Neuronal stem cell (in vitro differentiated cells): Measurements from ENCODE around the gene TRIP12.

ENCODE experiments used
- DNase-seq: peaks from one replicate; pipeline ENCODE4 v3.0.0-alpha.2; 2013; ENCODE audit warnings: low spot score
- H2AFZ ChIP-seq: one replicate; pipeline ENCODE4 v1.6.1; 2013; ENCODE audit warnings: mild to moderate bottlenecking, low read length, inconsistent platforms
- H2AK5ac ChIP-seq: 2 replicates; pipeline ENCODE4 v1.6.1; 2013; ENCODE audit warnings: low read depth, mild to moderate bottlenecking, inconsistent platforms, low read length, moderate library complexity, mixed read lengths
- H2BK120ac ChIP-seq: 2 replicates; pipeline ENCODE4 v1.6.1; 2013; ENCODE audit warnings: low read depth, mild to moderate bottlenecking, inconsistent platforms, low read length, moderate library complexity, mixed read lengths
- H2BK12ac ChIP-seq: one replicate; pipeline ENCODE4 v1.6.1; 2013; ENCODE audit warnings: low read length, inconsistent platforms
- H2BK15ac ChIP-seq: 2 replicates; pipeline ENCODE4 v1.6.1; 2013; ENCODE audit warnings: mild to moderate bottlenecking, low read length, inconsistent platforms, mixed read lengths
- H2BK5ac ChIP-seq: one replicate; pipeline ENCODE4 v1.6.1; 2013; ENCODE audit warnings: inconsistent platforms, mild to moderate bottlenecking, low read length, moderate library complexity
- H3K14ac ChIP-seq: one replicate; pipeline ENCODE4 v1.6.1; 2013; ENCODE audit warnings: low read length, inconsistent platforms
- H3K18ac ChIP-seq: 2 replicates; pipeline ENCODE4 v1.6.1; 2013; ENCODE audit warnings: low read length, inconsistent platforms
- H3K23ac ChIP-seq: 2 replicates; pipeline ENCODE4 v1.6.1; 2013; ENCODE audit warnings: low read depth, mild to moderate bottlenecking, mixed read lengths, low read length, inconsistent platforms; ENCODE audit not compliant: poor library complexity
- H3K27ac ChIP-seq: replicated peaks from 3 replicates; pipeline ENCODE4 v1.5.1; 2013; ENCODE audit warnings: low read length, inconsistent platforms
- H3K27me3 ChIP-seq, 3 experiments: 2 replicates each; pipeline ENCODE4 v1.6.1; 2013; ENCODE audit warnings: low read length in 3 of 3, mild to moderate bottlenecking in 2 of 3, inconsistent platforms in 1 of 3, low read depth in 1 of 3, mixed read lengths in 1 of 3, moderate library complexity in 1 of 3; ENCODE audit not compliant: control insufficient read depth in 3 of 3, insufficient read depth in 3 of 3
- H3K36me3 ChIP-seq, 2 donors: replicated peaks in 1 of 2; 2 replicates each; pipeline ENCODE4 v1.6.1; 2013; ENCODE audit warnings: low read length in 2 of 2; ENCODE audit not compliant: control insufficient read depth in 2 of 2, insufficient read depth in 2 of 2
- H3K4ac ChIP-seq: 2 replicates; pipeline ENCODE4 v1.6.1; 2013; ENCODE audit warnings: inconsistent platforms, mild to moderate bottlenecking, low read length, moderate library complexity
- H3K4me1 ChIP-seq, 2 donors: 1 replicate in 1 of 2; 2 replicates in 1 of 2; pipeline ENCODE4 v1.6.1; 2013; ENCODE audit warnings: low read length in 2 of 2, low read depth in 1 of 2; ENCODE audit not compliant: control insufficient read depth in 2 of 2, insufficient read depth in 1 of 2
- H3K4me2 ChIP-seq: one replicate; pipeline ENCODE4 v1.6.1; 2013; ENCODE audit warnings: mild to moderate bottlenecking, low read length, inconsistent platforms; ENCODE audit not compliant: insufficient read depth, poor library complexity, severe bottlenecking
- H3K4me3 ChIP-seq, 2 donors: 2 replicates each; pipeline ENCODE4 v1.5.1; 2013; ENCODE audit warnings: low read length in 2 of 2, mild to moderate bottlenecking in 2 of 2, inconsistent platforms in 1 of 2, moderate library complexity in 1 of 2
- H3K79me1 ChIP-seq: one replicate; pipeline ENCODE4 v1.6.1; 2013; ENCODE audit warnings: low read depth, mild to moderate bottlenecking, inconsistent platforms, low read length, moderate library complexity
- H3K9ac ChIP-seq: one replicate; pipeline ENCODE4 v1.6.1; 2013; ENCODE audit warnings: mild to moderate bottlenecking, low read depth, low read length, inconsistent platforms; ENCODE audit not compliant: poor library complexity
- H3K9me3 ChIP-seq, 2 donors: replicated peaks in 1 of 2; 2 replicates each; pipeline versions ENCODE3 to v1.6.1; 2013; ENCODE audit warnings: low read length in 2 of 2, mild to moderate bottlenecking in 2 of 2, inconsistent platforms in 1 of 2, low read depth in 1 of 2, mixed read lengths in 1 of 2, moderate library complexity in 1 of 2; ENCODE audit not compliant: control insufficient read depth in 2 of 2, insufficient read depth in 1 of 2
- H4K8ac ChIP-seq: one replicate; pipeline ENCODE4 v1.6.1; 2013; ENCODE audit warnings: low read depth, mild to moderate bottlenecking, inconsistent platforms, low read length, moderate library complexity
- H4K91ac ChIP-seq: one replicate; pipeline ENCODE4 v1.6.1; 2013; ENCODE audit warnings: low read length, low read depth, mild to moderate bottlenecking, inconsistent platforms; ENCODE audit not compliant: poor library complexity
- WGBS, 2 donors: extraction: QIAGEN DNeasy Blood & Tissue Kit; methylation state at CpG; one replicate each; pipeline ENCODE4 v1.1.7; 2013; ENCODE audit warnings: missing lambda C conversion rate in 2 of 2, mixed read lengths in 1 of 2; ENCODE audit not compliant: insufficient read length in 2 of 2, insufficient replicate concordance in 1 of 2; ENCODE audit errors: extremely low coverage in 2 of 2; 5-methylcytosine and 5-hydroxymethylcytosine counted together

TRIP12 gene

DNA sequence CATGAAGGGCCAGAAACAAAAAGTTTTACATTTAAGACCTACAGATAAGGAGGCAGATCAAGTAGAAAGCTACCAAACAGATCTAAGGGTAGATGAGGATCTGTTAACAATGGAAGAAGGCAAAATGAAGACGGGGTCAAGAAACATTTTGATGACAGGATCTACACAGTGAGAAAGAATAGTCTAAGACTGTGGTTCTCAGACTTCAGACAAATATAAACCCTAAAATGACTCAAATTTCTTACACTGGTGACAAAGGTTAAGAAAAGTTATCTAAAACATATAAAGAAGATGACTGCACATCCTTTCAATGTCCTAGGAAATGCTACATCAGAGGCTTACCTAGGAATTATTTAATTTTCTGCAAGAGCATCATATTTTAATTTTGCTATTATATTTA lies 34.4 kb downstream of the TRIP12 start:
- Histone ChIP-seq H2AK5ac (no peak overlapping the region), H3K4me1 (no peaks in the 10 kb centered on the region), H2BK120ac (no peak overlapping the region), H3K4me2 (no peak overlapping the region), H3K9me3 (no peaks in the 10 kb centered on the region), H2BK5ac (no peak overlapping the region), H3K36me3 (peaks cover 0 to 31% of the 10 kb centered on the region in 2 donors), H3K9ac (no peak overlapping the region), H3K27me3 (no peaks in the 10 kb centered on the region), H2BK12ac (no peak overlapping the region), H4K91ac (no peak overlapping the region), H3K4me3 (no peak overlapping the region), H3K18ac (no peak overlapping the region), H3K79me1 (peaks cover under 1% of the 10 kb centered on the region), H3K4ac (no peak overlapping the region), H3K27ac (no peak overlapping the region), H3K23ac (no peak overlapping the region), H2AFZ (no peak overlapping the region), H3K14ac (no peak overlapping the region), H4K8ac (no peak overlapping the region), H2BK15ac (no peak overlapping the region)
- no CpG with 5 or more reads among the region's 1 CpG for WGBS, 2 donors
- DNase-seq = no peak

DNA sequence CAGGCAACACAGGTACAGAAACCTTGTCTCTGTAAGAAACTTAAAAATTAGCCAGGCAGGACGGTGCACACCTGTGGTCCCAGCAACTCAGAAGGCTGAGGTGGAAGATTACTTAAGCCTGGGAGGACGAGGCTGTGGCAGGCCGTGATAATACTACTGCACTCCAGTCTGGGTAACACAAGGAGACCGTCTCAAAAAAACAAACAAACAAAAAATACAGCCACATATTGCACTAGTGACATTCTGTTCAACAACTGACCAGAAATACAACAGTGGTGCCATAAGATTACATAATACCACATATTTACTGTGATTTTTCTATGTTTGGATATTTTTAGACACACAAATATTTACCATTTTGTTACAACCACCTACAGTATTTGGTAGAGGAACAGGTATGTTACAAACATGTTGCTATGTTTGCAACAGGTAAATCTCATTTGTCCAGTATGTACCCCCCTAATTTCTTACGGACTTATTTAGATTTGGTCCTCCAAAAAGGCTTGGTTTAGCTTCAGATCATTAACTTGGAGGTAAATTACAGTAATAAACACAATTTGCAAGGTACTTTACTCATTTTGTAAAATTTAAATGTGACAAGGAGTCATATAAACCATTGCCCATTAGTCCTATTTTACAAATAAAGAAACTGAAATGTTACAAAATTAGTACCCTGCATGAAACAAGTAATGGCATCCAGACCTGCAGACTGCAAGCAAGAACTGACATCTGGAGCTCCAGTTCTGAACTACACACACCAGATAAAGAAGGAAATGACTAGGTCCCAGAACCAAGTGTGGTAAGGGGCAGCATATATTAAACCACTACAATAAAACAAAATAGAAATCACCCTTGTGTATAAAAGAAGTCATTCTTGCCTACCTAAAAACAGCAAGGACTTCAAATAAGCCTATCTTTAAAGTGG lies 36.8 kb downstream of the TRIP12 start:
- Histone ChIP-seq H3K14ac (no peak overlapping the region), H3K27ac (no peak overlapping the region)
- WGBS, 2 donors = no CpG with 5 or more reads among the region's 5 CpGs

DNA sequence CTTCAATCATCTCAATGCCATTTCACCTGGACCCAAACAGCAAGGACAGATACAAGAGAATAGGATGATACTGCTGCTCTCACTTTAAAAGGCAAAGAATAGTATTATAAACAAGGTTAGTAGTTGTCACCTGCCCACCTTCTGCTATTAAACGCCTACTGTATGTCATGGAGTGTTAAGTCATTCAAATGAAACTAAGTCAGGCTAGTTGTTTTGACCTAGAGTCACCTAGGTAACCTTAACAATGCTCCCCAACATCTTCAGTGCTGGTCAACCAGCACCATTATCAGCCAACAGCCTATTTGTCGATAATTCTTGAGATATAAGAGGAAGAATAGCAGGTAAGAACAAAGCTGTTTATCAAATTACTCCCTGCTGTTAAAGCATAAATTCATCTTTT lies 39.2 kb downstream of the TRIP12 start:
- H3K4ac ChIP-seq = no peak overlapping the region
- no peak overlapping the region for H3K18ac ChIP-seq
- H4K91ac ChIP-seq = no peak overlapping the region
- H2BK15ac ChIP-seq = no peak overlapping the region
- no peak for DNase-seq
- peaks cover 1% of the 10 kb centered on the region for H3K79me1 ChIP-seq
- no CpG with 5 or more reads among the region's 2 CpGs for WGBS, 2 donors
- no peaks in the 10 kb centered on the region for H3K27me3 ChIP-seq
- no peak overlapping the region for H3K4me3 ChIP-seq
- no peak overlapping the region for H2AFZ ChIP-seq
- H3K36me3 ChIP-seq = peaks cover 5 to 52% of the 10 kb centered on the region in 2 donors
- H2AK5ac ChIP-seq = no peak overlapping the region
- H3K23ac ChIP-seq = no peak overlapping the region
- no peak overlapping the region for H2BK5ac ChIP-seq
- no peak overlapping the region for H3K9ac ChIP-seq
- no peak overlapping the region for H4K8ac ChIP-seq
- no peak overlapping the region for H3K4me2 ChIP-seq
- no peak overlapping the region for H3K14ac ChIP-seq
- no peaks in the 10 kb centered on the region for H3K9me3 ChIP-seq
- H2BK120ac ChIP-seq = no peak overlapping the region
- no peak overlapping the region for H2BK12ac ChIP-seq
- H3K4me1 ChIP-seq = no peaks in the 10 kb centered on the region
- no peak overlapping the region for H3K27ac ChIP-seq

More for the DNA sequence above, 36.8 kb downstream of the TRIP12 start:
- Histone ChIP-seq H4K8ac (no peak overlapping the region), H3K4me2 (no peak overlapping the region), H2BK12ac (no peak overlapping the region), H3K79me1 (no peaks in the 10 kb centered on the region), H2BK15ac (no peak overlapping the region), H2AFZ (no peak overlapping the region), H3K18ac (no peak overlapping the region), H3K9me3 (no peaks in the 10 kb centered on the region), H4K91ac (no peak overlapping the region), H3K23ac (no peak overlapping the region), H2BK120ac (no peak overlapping the region), H3K27me3 (no peaks in the 10 kb centered on the region), H2BK5ac (no peak overlapping the region), H3K4me3 (no peak overlapping the region), H3K36me3 (peaks cover 1 to 29% of the 10 kb centered on the region in 2 donors), H3K9ac (no peak overlapping the region), H3K4ac (no peak overlapping the region), H3K4me1 (no peaks in the 10 kb centered on the region), H2AK5ac (no peak overlapping the region)
- DNase-seq = no peak

DNA sequence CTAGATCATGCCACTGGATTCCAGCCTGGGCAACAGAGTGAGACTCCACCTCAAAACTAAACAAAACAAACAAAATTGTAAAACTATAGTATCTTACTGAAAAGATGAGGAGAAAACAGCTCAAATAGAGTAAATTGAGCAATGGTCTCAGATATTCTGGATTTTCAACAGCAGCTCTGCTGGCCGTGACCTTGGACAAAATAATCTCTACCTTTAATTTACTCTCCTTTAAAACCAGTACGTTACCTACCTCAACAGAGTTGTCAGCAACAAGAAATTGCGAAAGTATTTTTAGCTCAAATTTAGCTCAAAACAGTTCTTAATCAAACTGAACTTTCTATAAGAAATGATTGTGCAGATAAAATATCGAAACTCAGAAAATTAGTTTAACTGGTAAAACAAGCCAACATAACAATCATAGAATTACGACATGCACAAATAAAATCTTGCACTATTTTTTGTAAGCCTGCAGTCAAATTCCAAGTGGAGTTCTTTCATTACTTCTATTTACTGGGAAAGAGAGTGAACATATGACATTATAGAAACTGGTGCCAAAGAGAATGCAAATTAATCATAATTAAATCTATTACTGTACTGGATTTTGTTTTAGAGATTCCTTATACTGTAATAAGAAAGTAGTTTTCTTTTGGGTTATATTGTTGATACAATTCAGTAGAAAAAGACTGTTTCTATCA lies 40.8 kb downstream of the TRIP12 start:
- Histone ChIP-seq H3K23ac (no peak overlapping the region), H2BK120ac (no peak overlapping the region), H3K4me3 (no peak overlapping the region), H3K9me3 (no peaks in the 10 kb centered on the region), H2BK5ac (no peak overlapping the region), H3K18ac (no peak overlapping the region), H3K27me3 (no peaks in the 10 kb centered on the region), H4K8ac (no peak overlapping the region), H3K79me1 (peaks cover 1% of the 10 kb centered on the region), H2AK5ac (no peak overlapping the region), H3K14ac (no peak overlapping the region), H2BK12ac (no peak overlapping the region), H3K36me3 (peaks cover 5 to 61% of the 10 kb centered on the region in 2 donors), H4K91ac (no peak overlapping the region), H3K4ac (no peak overlapping the region), H3K9ac (no peak overlapping the region), H3K4me2 (no peak overlapping the region), H3K4me1 (no peaks in the 10 kb centered on the region), H2BK15ac (no peak overlapping the region), H3K27ac (no peak overlapping the region), H2AFZ (no peak overlapping the region)
- WGBS, 2 donors = no CpG with 5 or more reads among the region's 5 CpGs
- no peak for DNase-seq
